GM19099 (cell line): ENCODE measurements around the gene GON4L.

Source experiments
- POLR2A ChIP-seq: IDR thresholded peaks from 3 replicates; pipeline ENCODE4 v1.6.1; 2011; ENCODE audit warnings: low read depth; ENCODE audit not compliant: insufficient read length; ENCODE audit errors: extremely low read depth

The GON4L gene, protein sequence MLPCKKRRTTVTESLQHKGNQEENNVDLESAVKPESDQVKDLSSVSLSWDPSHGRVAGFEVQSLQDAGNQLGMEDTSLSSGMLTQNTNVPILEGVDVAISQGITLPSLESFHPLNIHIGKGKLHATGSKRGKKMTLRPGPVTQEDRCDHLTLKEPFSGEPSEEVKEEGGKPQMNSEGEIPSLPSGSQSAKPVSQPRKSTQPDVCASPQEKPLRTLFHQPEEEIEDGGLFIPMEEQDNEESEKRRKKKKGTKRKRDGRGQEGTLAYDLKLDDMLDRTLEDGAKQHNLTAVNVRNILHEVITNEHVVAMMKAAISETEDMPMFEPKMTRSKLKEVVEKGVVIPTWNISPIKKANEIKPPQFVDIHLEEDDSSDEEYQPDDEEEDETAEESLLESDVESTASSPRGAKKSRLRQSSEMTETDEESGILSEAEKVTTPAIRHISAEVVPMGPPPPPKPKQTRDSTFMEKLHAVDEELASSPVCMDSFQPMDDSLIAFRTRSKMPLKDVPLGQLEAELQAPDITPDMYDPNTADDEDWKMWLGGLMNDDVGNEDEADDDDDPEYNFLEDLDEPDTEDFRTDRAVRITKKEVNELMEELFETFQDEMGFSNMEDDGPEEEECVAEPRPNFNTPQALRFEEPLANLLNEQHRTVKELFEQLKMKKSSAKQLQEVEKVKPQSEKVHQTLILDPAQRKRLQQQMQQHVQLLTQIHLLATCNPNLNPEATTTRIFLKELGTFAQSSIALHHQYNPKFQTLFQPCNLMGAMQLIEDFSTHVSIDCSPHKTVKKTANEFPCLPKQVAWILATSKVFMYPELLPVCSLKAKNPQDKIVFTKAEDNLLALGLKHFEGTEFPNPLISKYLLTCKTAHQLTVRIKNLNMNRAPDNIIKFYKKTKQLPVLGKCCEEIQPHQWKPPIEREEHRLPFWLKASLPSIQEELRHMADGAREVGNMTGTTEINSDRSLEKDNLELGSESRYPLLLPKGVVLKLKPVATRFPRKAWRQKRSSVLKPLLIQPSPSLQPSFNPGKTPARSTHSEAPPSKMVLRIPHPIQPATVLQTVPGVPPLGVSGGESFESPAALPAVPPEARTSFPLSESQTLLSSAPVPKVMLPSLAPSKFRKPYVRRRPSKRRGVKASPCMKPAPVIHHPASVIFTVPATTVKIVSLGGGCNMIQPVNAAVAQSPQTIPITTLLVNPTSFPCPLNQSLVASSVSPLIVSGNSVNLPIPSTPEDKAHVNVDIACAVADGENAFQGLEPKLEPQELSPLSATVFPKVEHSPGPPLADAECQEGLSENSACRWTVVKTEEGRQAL (N-terminal part only)

DNA sequence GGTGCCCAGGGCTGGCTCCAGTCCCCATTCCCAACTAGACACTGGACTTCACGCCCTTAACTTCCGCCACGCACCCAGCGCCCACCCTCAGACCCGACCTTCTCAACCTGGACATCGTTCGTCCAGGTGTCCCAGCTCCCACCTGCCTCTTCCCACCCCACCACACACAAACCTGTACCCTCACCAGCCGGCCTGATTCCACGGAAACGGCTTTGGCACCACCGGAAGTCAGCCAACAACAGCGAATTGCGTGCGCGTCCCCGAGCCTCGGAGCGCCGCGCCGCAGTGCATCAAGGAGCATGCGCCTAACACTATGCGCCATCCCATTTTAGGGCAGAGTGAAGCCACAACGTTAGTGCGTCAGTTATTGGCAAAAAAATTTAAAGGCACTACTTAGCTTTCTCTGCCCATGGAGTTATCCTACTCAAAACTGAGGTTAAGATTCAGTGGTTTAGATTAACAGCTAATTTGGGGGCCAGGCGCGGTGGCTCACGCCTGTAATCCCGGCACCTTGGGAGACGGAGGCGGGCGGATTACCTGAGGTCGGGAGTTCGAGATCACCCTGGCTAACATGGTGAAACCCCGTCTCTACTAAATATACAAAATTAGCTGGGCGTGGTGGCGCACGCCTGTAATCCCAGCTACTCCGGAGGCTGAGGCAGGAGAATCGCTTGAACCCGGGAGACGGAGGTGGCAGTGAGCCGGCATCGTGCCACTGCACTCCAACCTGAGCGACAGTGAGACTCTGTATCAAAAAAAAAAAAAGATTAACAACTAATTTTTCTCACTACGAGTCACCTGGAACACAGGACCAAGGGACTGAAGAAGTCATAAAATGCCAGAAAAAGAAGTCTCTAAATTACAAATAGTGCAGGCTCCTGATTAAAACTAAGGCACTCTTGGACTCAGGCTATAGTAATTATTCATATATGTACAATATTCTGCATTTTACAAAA is at the start of gene GON4L:
GON4L (minus strand) TSS at position 240 of the 956 bp plus-strand sequence. CDS start 3,434 bp downstream, outside the sequence.
- TF ChIP-seq POLR2A, result peak; percentile 89

DNA sequence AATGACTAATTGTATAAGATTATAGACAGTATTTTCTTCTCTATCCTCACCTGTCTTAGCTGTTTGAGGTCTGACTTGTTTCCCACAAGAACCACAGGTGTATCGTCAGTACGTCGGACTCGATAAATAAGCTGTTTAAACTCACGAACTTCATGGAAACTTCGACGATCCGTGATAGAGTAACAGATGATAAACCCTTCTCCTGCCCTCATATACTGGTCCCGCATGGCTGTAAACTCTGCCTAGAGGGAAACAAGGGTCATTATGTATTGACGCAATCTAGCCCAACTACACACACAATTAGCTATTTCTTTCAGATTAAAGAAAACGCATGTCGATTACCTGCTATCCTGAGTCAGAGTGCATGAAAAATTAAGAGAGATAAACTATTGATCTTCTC is 47.2 kb upstream of the GON4L start:
- TF ChIP-seq POLR2A, result no peak

DNA sequence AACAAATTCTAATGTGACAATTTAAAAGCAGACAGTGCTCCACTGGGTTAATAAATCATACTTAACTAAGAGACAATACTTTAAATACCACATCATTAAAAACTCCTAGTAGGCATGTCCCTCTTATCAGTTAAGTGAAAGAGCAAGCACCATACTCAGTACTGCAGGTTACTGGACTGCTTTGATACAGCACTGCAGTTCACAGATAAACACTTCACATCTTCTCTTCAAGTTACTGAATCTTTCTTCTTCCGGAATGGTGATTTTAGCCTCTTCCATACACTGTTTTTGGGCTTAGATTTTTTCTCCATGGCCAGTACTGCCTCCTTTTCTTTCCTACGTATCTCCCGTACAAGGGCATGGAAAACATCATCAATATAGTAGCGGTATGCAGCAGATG is 43.1 kb upstream of the GON4L start:
- no peak for TF ChIP-seq POLR2A

DNA sequence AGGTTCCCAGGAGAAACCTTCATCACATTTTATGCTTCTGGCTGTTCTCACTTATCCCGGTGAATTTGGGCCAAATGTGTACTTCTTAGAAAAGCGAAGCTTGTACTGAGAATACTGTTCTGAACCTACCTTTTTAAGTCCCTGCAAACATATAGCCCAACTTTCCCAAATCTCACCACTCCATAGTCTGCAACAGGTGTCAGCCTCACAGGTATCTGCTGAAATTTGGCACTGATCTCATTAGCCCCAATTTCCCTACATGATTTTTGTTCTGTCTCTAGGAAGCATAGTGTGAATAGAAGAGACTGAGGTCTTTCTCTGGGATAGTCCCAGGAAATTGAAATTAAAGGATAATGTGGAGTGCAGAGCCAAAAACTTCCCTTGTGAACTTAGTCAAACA is 42.7 kb upstream of the GON4L start:
- TF ChIP-seq POLR2A, result no peak

DNA sequence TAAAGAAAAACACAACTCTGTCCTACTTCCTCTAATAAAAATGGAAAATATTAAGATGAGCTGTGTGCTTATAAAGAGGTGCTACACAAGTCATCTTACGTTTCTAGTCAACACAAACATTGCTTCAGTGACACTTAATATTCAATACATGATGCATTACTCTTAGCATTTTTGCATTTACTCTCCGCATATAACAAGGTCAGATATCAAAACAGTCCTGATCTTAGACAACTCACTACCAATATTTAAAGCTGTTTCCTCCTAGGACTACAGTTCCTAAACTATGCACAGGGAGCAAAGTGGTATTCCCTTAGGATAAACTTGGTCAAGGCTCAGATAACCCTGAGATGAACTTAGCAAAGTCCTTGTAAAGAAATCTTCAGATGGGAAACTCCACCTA is 41.9 kb upstream of the GON4L start:
- no peak for TF ChIP-seq POLR2A

DNA sequence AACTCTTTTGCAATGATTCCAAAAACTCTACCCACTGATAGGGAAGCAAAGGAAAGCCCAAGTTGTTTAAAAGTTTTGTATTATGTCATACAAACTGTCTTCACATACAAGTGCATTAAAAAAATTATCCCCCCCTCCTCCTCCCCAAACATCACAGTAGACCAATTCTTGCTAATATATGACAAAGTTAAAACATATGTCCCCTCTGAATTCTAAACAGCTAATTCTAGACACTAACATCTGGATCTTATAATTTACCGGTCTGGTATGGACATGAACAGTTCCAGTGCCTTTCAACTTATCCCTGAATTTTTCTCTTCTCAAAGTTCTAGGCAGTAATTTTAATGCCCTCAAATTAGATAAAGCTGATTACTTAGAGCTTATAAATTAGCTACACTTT is 40.7 kb upstream of the GON4L start:
- no peak for TF ChIP-seq POLR2A

DNA sequence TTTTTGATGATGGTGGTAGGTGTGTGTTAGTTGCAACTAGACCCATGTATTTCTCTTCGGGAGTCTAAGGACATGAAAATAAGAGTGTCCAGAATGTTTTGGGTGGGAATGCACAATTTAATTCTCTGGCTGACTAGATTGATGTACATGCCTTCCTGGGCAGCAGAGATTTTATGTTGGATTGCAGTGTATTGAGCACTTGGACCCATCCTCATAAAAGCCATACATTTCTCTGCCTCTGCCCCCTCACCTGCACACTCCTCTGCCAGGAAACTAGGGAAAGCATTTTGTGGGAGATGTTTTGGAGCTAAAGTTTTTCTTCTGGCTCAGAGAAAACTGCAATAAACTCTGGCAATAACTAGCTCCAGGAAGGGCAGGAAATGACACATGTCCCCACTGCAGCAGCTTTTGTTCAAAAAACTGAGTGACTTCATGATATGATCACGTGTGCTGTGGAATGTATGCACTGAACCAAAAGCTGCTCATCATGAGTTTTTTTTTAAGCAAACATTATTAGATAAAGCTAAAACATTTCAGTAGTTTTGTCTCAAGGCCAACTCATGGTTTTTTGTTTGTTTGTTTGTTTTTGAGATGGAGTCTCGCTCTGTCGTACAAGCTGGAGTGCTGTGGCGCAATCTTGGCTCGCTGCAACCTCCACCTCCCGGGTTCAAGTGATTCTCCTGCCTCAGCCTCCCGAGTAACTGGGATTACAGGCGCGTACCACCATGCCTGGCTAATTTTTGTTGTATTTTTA is 36.6 kb upstream of the GON4L start:
- no peak for TF ChIP-seq POLR2A

DNA sequence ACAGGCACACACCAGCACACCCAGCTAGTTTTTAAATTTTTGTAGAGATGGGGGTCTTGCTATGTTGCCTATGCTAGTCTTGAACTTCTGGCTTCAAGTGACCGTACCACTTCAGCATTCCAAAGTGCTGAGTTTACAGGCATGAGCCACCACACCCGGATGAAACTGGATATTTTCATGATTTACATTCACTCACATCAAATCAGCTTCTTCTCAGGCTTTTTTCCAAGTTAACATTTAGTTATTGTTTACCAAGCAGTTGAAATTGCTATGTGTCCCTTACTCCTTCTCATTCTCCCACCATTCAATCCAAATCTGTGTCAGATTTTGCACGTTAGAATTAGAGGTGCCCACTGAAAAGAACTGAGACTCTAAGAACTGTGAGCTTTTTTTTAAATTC is 35.8 kb upstream of the GON4L start:
- TF ChIP-seq POLR2A, result no peak

DNA sequence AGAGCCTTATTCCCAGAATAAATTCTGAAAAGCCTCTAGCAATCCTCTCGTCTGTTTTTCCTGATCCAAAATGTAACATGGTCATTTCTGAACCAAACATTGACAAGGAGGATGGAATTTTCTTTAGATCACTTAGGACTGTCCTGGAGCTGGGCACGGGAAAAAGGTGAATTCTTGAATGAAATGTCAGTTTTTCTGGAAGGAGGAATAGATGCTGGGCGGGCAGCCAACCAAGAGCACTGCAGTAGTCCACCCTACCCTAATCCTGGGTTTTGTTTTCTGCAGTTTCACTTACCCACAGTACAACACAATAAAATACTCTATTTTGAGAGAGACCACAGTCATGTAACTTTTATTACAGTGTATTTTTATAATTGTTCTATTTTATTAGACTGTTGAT is 33.2 kb upstream of the GON4L start:
- TF ChIP-seq POLR2A, result no peak

DNA sequence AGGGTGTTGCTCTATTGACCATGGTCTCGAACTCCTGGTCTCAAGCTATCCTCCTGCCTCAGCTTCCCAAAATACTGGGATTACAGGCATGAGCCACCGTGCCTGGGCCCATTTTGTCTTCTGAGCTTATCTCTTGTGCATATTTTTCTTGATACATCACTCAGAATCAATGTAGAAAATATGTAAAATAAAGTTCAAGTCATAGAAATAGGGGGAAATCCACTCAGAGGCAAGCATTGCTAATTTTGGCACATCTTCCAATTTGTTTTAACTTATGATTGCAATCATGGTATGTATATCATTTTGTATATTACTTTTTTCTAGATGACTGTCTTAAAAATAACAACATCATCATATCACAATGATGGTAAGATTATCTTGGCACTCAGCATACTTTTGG is 32.6 kb upstream of the GON4L start:
- no peak for TF ChIP-seq POLR2A

DNA sequence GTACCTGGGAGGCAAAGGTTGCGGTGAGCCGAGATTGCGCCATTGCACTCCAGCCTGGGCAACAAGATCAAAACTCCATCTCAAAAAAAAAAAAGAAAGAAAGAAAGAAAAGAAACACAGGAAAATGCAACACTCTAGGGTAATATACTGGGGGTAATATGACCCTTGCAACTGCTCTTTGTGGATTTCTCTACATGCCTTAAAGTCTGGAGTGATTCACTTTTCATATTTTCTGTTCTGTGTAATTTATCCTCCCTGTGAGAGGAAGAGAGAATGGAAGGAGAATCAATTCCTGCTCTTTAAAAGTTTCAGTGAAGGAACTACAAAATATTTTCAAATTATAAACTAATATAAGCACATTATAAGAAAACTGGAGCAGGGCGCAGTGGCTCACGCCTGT is 31.5 kb upstream of the GON4L start:
- no peak for TF ChIP-seq POLR2A

DNA sequence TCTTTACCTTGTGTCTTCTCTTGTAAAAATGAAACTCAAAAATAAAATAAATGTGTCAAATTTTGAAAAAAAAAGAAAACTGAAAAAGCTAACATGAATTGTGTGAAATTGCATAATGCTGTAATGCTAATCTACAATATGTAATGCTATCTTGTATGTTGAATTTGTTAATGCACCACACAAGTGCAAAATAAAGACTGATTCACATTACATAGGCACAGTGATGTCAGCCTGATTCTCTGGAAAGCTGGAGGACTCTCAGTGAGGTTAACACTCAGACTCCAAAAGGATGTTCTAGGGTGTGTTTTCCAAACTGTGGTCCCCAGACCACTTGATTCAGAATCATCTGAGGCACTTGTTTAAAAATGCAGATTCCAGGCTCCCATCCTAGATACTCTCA is 28.0 kb upstream of the GON4L start:
- TF ChIP-seq POLR2A, result no peak
